ENCODE measurements around the gene ADAMTS2. TPM values are rescaled to one million over a fixed set of nuclear protein-coding genes. Genes with fewer than 3 reads are reported as not detected.

Gene ADAMTS2
- total and polyA plus RNA-seq, 2 of the 8 experiments (the other 6 are each of a cell fraction or from before 2014, with no cell fraction given) = 6.6 to 7.3 TPM

- TF ChIP-seq TAF7 (optimal IDR thresholded peaks at IDR 0.05; ENCODE audit: borderline replicate concordance, low read depth, low read length) (no peak), HDAC6 (IDR thresholded peaks at IDR 0.05; ENCODE audit: low read depth, low read length) (no peak), RNF2 (IDR thresholded peaks at IDR 0.05; ENCODE audit: borderline replicate concordance, low read depth, low read length, missing control alignments, poor library complexity, severe bottlenecking) (no peak), NANOG (IDR thresholded peaks at IDR 0.05; ENCODE audit: insufficient read depth, low read depth, low read length, poor library complexity, severe bottlenecking) (no peak), FOSL1 (IDR thresholded peaks at IDR 0.05; ENCODE audit: insufficient read depth, low read depth, low read length) (no peak), GTF2F1 (IDR thresholded peaks at IDR 0.05; ENCODE audit: borderline replicate concordance, low read depth, low read length) (no peak)
These were observed 49.0 kb downstream of the ADAMTS2 start (continued) for GRCh38 chr5:179296150-179296821.
